NCI-H1105 treated with DMSO at 0.1 percent for 48 hours (cell line): ENCODE data around the gene NADSYN1.
A peak's percentile ranks its signal among the peaks of the same experiment; 100 is the strongest.

Source experiments
- DNase-seq: peaks from one replicate; lab custom pipeline; 2025; lab: John Stamatoyannopoulos, UW

The NADSYN1 gene

GRCh38 chr11:71491531-71491930, 38.5 kb downstream of the NADSYN1 start:
- no peak for DNase-seq

- DNase-seq = no peak
Observed at GRCh38 chr11:71491940-71492339, 38.9 kb downstream of the NADSYN1 start.

GRCh38 chr11:71495286-71496230, 42.6 kb downstream of the NADSYN1 start:
- no peak for DNase-seq

GRCh38 chr11:71496421-71496820, 43.4 kb downstream of the NADSYN1 start:
- DNase-seq = no peak

- DNase-seq = no peak
Observed at GRCh38 chr11:71498091-71498490, 45.1 kb downstream of the NADSYN1 start.

- no peak for DNase-seq
Observed at GRCh38 chr11:71499125-71499524, 46.1 kb downstream of the NADSYN1 start.

- no peak for DNase-seq
Observed at GRCh38 chr11:71499546-71499945, 46.5 kb downstream of the NADSYN1 start.

GRCh38 chr11:71500601-71501021, 47.6 kb downstream of the NADSYN1 start:
- no peak for DNase-seq

- DNase-seq = no peak
Observed at GRCh38 chr11:71501071-71501985, 48.3 kb downstream of the NADSYN1 start.

- DNase-seq = no peak
Observed at GRCh38 chr11:71502026-71502425, 49.0 kb downstream of the NADSYN1 start.

GRCh38 chr11:71502871-71503435, 50.0 kb downstream of the NADSYN1 start:
- DNase-seq = no peak

GRCh38 chr11:71504531-71504930, 51.5 kb downstream of the NADSYN1 start:
- peak; percentile 1 for DNase-seq

- DNase-seq = peak; percentile 16
Observed at GRCh38 chr11:71505001-71505400, 52.0 kb downstream of the NADSYN1 start.

GRCh38 chr11:71505781-71506180, 52.8 kb downstream of the NADSYN1 start:
- DNase-seq = no peak

GRCh38 chr11:71507102-71507501, 54.1 kb downstream of the NADSYN1 start:
- no peak for DNase-seq

- no peak for DNase-seq
Observed at GRCh38 chr11:71518506-71519471, 65.8 kb downstream of the NADSYN1 start.

GRCh38 chr11:71519546-71519945, 66.5 kb downstream of the NADSYN1 start:
- no peak for DNase-seq

GRCh38 chr11:71525188-71525937, 72.4 kb downstream of the NADSYN1 start:
- DNase-seq = no peak

- DNase-seq = no peak
Observed at GRCh38 chr11:71525938-71526495, 73.0 kb downstream of the NADSYN1 start.
